ENCODE measurements around the gene PRTFDC1. TPM values are rescaled to one million over a fixed set of nuclear protein-coding genes. Genes with fewer than 3 reads are reported as not detected.

PRTFDC1 gene
- total and polyA plus RNA-seq, 8 donors, result 1.2 to 21.6 (median 12.4) TPM; not detected in 1

DNA sequence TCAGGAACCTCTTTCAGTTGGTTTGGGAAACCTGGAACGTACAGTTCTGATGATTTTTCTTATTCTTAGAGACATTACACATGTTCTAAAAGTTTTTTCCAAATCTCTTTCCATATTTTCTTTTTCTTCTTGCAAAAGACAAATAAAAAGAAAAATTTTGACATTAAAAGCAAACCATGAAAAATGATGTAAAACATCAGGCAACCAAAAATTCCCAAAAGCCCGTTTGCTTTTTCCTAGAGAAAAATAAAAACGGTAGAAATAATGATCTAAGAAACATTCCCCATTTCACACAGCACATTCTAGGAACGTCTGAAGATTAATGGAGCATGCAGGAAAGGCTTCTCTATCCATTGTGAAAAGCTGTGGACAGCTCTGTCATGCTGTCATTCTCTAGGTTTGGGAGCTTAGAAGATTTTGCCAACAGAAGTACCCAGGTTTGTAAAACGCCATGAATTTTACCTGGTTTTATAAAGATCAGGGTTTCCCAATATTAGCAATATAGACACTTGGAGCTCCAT lies 11.2 kb upstream of the PRTFDC1 start:
- Histone ChIP-seq H3K27me3 (no peaks in the 10 kb centered on the region), H3K9me3 (no peaks in the 10 kb centered on the region), H3K4me3 (no peak overlapping the region), H3K4me1 (peaks cover 8 to 17% (median 10%) of the 10 kb centered on the region in 4 donors), H3K36me3 (no peaks in the 10 kb centered on the region), H3K27ac (peak overlapping the region in 4 of 5 donors; percentile 57 to 77 (median 67))
- WGBS, 5 donors, result 54 to 70% (median 61%) methylated on average over 5 of the region's 5 CpGs
- DNase-seq, result no peak
- intact Hi-C loops (cut with DNase I; ENCODE audit: low total_unique reads), result no loop called here
- TF ChIP-seq CTCF (IDR thresholded peaks at IDR 0.05) (no peak), POLR2AphosphoS5 (IDR thresholded peaks at IDR 0.05) (no peak), EP300 (IDR thresholded peaks at IDR 0.05) (no peak), POLR2A (IDR thresholded peaks at IDR 0.05) (no peak)

- peak in 2 of 3 donors; percentile 52 to 71 for TF ChIP-seq POLR2AphosphoS5 (IDR thresholded peaks at IDR 0.05)
- no peak for TF ChIP-seq CTCF (IDR thresholded peaks at IDR 0.05)
- Histone ChIP-seq H3K27ac (peak overlapping the region in 4 of 5 donors; percentile 57 to 77 (median 67)), H3K36me3 (no peaks in the 10 kb centered on the region), H3K4me3 (no peak overlapping the region), H3K4me1 (peaks cover 11 to 22% (median 13%) of the 10 kb centered on the region in 4 donors), H3K9me3 (no peaks in the 10 kb centered on the region), H3K27me3 (no peaks in the 10 kb centered on the region)
- intact Hi-C loops (cut with DNase I; ENCODE audit: low total_unique reads), result no loop called here
- DNase-seq, result peak in 1 of 2 donors; percentile 84
- 29 to 43% (median 31%) methylated on average over 3 of the region's 3 CpGs for WGBS, 5 donors
Observed at GRCh38 chr10:24962995-24963394, 10.6 kb upstream of the PRTFDC1 start.

DNA sequence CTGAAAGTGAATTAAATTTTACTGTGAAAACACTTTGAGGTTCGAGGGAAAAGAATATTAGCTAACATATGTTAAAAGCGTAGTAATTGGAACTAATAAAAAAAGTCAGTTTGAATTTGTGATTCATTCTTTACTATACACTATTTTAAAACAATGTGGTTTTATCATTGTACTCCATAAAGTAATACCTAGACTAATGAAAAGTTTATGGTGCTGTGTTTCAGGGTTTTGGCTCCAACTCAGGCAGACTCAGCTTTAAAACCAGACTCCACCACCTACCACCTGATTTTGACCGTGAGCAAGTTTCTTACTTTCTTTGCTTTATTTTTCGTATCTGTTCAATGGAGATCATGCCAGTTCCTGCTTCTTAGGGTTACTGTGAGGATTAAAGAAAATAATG lies 9.2 kb upstream of the PRTFDC1 start:
- Histone ChIP-seq H3K4me3 (no peak overlapping the region), H3K9me3 (no peaks in the 10 kb centered on the region), H3K36me3 (no peaks in the 10 kb centered on the region), H3K27me3 (no peaks in the 10 kb centered on the region), H3K27ac (no peak overlapping the region), H3K4me1 (peaks cover 11 to 30% (median 20%) of the 10 kb centered on the region in 4 donors)
- 83 to 94% (median 91%) methylated on average over 4 of the region's 4 CpGs for WGBS, 5 donors
- no peak for DNase-seq
- intact Hi-C loops (cut with DNase I; ENCODE audit: low total_unique reads), result no loop called here
- TF ChIP-seq EP300 (IDR thresholded peaks at IDR 0.05) (no peak), POLR2A (IDR thresholded peaks at IDR 0.05) (no peak), POLR2AphosphoS5 (IDR thresholded peaks at IDR 0.05) (no peak), CTCF (IDR thresholded peaks at IDR 0.05) (no peak)

DNA sequence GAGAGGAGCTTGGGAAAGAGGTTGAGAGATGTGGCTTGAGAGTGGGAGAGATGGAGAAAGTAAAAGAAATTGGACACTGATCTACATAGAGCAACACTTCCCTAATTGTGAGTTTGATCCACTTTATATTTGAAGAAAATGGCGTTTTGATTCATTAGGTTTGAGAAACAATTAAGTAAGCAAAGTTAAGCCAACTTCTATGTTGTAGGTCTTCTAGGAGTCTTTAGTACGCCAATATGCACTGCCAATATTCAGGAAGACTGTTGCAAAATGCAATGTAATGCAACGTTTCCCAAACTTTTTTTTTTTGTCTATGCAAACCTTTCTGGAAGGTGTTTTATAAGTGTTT lies 7.0 kb upstream of the PRTFDC1 start:
- WGBS, 5 donors, result 58 to 81% (median 65%) methylated on average over 3 of the region's 3 CpGs
- peak overlapping the region in 3 of 5 donors; percentile 61 to 83 (median 67) for H3K27ac ChIP-seq
- no peaks in the 10 kb centered on the region for H3K36me3 ChIP-seq
- TF ChIP-seq CTCF (IDR thresholded peaks at IDR 0.05) (no peak), POLR2AphosphoS5 (IDR thresholded peaks at IDR 0.05) (no peak), POLR2A (IDR thresholded peaks at IDR 0.05) (no peak), EP300 (IDR thresholded peaks at IDR 0.05) (no peak)
- H3K4me1 ChIP-seq, result peaks cover 11 to 30% (median 20%) of the 10 kb centered on the region in 4 donors
- intact Hi-C loops (cut with DNase I; ENCODE audit: low total_unique reads), result no loop called here
- H3K9me3 ChIP-seq, result no peaks in the 10 kb centered on the region
- no peak overlapping the region for H3K4me3 ChIP-seq
- DNase-seq, result no peak
- H3K27me3 ChIP-seq, result no peaks in the 10 kb centered on the region
